Stimulated activated CD4-positive, alpha-beta T cell treated with anti-CD3 and anti-CD28 coated beads, TNF-alpha, amount 100 ng/mL, for 24 hours (primary cell): ENCODE results near the gene TEX55.
"Not testable (repeated sequence)": the region's sequence is repeated elsewhere in the genome, so short reads cannot be mapped to it uniquely, and the experiment has no call there.

Experiments used
- DNase-seq, 3 experiments: peaks; one replicate each; pipeline ENCODE4 v3.0.0-alpha.2; 2020; ENCODE audit warnings: low read depth in 3 of 3

TEX55 gene

DNA sequence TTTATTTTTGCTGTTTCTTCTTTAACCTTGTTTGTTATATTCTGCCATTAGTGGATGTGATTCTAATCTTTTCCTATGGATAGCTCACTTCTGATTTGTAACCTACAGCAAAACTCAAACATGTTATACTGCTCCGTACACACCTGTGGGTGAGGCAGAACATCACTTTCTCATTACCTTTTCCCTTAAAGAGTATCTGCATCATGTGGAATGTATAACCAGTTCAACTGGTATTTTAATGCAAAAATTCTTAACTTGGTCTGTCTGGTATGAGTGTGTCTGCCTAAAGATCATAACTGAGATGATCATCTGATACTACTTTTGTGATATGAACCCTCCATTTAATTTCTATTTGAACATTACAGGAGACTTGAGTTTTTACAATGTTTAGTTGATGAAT, 14.4 kb downstream of the TEX55 start:
- no peak for DNase-seq

DNA sequence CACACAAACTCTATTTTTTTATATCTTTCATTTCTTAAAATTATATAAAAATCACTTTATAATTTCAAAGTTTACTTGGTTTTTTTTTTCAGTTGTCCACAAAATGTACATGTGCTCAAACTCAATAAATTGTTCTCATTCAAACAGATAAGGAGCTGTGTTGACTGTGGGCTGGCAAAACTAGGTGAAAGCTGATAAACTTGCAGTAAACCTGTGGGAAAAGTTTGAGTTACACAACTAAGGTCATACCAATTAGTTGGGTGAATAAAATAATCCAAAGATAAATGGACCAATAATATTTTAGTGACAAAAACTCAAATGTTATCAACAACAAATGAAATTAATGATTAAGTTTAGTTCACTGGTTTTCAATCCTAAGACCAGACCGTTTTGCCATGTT, 14.8 kb downstream of the TEX55 start:
- no peak for DNase-seq

DNA sequence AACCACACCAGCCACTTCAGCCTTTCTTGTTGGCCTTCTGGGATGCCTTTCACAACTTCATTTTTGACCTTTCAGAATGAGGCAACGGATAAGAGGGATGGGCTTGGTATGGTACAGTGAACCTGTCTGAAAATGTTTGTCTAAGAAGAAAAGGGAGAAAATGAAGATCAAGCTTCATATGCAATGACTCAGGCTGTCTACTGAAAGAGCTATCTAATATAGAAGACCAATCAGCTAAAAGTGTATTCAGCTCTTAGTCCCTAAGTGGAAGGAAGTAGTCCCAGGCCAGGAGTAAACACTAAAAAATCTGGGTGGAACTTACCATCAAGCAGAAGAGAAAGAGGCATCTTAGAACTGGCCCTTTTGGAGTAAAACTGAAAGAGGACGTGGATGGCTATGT, 15.3 kb downstream of the TEX55 start:
- no peak for DNase-seq

DNA sequence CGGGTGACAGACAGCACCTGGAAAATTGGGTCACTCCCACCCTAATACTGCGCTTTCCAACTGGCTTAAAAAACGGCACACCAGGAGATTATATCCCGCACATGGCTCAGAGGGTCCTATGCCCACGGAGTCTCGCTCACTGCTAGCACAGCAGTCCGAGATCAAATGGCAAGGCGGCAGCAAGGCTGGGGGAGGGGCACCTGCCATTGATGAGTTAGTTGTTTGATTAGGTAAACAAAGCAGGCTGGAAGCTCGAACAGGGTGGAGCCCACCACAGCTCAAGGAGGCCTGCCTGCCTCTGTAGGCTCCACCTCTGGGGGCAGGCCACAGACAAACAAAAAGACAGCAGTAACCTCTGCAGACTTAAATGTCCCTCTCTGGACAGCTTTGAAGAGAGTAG, 18.8 kb downstream of the TEX55 start:
- not testable (repeated sequence) for DNase-seq

DNA sequence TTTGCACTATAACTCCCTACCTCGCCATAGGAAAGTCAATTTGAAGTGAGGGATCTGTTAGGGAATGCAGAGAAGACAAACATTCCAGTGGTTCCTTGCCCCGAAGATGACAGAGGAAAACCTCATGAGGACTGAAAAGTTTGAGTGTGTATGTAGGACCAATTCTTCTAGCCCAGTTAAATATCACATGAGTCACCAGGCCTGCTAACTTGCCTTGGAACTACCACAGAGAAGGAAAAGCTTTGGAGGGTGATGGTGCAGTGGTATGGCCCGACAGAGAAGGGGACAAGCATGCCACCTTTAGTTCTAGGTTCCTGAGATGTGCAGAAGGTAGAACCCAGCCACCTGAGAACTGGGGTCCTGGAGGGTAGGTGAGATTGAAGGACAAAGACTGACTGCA, 24.9 kb downstream of the TEX55 start:
- no peak for DNase-seq

DNA sequence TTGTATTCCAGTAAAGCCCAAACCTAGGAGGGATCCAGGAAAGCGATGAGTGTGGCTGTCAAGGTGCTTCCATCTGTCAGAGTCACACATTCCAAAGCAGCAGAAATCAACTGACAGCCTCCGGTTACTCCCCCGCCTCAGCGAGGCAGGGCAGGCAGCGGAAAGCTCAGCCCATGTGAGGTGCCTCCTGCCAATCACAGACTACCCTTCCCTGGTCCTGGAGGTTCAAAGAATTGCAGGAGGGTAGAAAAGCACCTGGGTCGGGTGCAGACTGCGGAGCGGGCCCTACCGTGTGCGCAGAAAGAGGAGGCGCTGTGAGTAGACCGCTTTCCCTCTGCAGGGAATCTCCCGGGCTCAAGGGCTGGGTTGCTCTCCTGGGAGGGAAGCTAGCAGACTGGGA, 27.4 kb downstream of the TEX55 start, which contains the start of gene UPK1B:
Gene UPK1B (plus strand): TSS at position 274 of the 400 bp plus-strand sequence. CDS start 13,144 bp downstream, outside the sequence.
- DNase-seq: no peak

DNA sequence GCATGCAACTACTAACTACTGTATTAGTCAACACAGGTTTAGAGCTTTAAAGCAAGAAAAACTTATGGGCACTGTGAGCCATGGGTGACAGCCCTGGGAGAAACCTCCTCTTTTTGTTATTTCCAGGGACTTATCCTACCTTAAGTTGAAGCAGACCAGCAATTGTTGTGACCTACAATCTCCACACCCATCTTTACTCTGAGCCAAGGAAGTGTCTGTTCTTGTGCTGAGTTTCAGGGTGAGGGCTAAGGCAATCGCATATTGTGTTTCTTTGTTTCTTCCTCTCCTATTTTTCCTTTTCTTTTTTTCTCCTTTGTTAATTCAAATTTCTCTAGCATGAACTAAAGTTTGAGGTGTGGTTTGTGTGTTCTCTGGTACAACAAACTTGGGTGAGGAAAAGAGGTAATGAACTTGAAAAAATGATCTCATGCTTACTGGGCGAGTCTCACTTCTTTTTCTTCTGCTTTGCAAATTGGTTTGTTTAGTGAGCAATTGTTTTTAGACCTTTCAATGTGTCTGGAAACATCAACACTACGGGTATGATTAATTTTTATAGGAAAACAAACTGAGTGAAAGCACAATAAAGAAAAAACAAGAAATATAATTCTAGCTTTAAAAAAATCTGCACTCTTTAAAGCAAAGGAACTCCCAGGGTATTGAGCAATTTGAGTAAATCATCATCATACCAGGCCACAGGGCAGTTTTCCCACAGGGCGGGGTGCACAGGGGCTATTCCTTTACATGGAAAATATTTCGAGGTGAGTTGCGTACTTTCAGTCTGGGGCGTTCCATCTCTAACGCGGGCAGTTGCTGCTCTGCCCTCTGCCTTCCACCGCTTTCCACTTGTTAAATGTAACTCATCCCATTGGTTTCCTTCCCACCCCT, 30.1 kb downstream of the TEX55 start:
- DNase-seq: no peak

DNA sequence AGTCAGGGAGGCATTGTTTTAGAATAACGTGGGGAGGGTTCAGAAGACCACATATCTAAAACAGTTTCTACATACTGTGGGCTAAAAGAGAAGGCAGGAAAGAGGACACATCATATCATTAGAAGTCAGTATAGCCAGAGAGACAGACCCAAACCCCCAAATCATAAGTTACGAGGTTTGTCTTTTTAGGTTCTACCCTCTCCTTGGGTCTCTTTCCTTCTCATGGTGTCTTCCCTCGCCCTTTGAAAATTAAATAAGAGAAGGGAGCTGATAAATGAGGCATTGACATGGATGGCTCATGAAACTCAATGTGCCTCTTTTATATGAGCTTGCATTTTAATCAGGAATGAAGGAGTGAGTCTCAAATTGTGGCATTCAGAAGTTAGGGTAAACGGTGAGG, 30.8 kb downstream of the TEX55 start:
- DNase-seq: no peak

DNA sequence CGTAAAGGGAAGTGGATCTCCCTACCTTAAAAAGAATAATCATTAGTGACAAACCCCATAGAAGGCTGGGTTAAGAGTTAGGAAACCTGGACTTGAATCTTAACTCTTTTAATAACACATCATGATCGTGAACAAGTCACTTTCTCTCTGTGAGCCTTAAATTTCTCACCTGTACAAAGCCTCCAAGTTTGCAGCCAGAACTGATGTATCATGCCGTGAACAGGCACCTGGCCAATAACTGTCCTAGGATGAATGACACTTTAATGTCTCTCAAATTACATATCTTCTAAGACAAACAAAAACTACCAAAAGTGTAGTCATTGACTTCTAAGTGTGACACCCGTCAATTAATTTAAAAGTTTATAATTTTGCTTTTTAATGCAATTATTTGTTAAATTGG, 31.4 kb downstream of the TEX55 start:
- DNase-seq: no peak

DNA sequence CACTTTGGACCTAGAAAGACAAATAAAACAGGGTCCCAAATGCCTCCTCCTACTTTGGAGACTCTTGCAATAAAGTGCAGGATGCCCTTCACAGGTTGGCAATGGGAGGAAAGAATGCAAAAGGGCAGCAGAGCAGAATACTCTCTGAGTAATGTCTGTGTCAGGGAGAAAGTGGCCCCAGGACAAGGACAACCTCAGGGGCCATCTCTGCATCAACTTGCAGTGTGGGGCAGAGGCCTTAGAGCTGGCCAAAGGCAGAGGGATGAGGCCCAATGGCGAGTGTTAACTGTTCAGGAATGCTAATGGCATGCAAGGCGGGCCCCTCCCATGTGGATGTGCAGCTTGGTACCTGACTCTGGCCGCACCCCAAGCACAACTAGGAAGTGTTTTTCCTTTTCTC, 35.8 kb downstream of the TEX55 start:
- no peak for DNase-seq

DNA sequence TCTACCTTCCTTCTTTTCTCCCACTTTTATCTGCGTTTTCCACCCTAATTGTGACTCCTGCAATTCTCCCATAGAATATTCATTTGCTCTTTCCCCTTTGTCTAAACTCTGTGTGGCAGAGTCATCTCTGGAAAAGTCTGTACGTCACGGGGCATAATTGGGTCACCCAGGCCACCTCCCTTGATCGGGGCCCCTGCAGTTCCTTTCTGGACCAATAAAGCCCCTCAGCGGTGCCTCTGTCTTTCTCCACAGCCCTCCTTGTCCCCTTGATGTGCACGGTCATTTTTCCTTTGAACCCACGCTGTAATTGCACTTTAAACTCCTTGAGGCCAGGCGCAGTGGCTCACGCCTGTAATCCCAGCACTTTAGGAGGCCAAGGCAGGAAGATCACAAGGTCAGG, 38.1 kb downstream of the TEX55 start:
- no peak for DNase-seq

DNA sequence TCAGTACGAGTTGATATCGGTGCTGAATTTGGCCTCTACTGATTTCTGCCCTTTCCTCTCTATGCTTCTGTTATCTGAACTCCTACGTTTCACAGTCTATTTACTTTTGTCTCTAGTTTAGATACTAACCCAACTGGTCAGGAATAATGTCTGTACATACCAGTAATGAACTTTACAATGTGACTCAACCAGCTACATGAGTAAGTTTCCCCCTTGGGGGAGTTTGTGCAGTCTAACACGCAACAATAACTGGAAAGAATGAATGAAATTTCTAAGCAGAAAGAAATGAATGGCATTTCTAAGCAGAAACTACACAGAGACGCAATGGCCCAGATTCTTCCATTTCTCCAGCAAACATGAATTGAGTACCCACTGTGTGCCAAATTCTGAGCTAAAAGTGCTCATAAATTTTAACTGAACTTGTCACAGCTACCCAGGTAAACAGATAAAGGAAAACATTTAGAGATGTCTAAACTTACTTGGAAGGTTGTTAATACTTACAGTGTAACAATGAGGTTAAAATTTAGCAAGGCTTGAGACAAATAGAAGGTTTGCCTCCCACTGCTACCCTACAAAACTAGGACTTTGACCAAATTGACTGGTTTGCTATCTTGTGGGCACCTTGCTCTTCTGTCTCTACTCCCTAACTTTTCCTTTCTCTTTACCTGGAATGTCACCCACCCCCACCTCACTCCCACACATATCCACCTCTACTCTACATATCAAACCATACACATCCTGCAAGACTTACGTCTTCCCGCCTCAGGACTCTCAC, 39.0 kb downstream of the TEX55 start:
- DNase-seq: no peak

DNA sequence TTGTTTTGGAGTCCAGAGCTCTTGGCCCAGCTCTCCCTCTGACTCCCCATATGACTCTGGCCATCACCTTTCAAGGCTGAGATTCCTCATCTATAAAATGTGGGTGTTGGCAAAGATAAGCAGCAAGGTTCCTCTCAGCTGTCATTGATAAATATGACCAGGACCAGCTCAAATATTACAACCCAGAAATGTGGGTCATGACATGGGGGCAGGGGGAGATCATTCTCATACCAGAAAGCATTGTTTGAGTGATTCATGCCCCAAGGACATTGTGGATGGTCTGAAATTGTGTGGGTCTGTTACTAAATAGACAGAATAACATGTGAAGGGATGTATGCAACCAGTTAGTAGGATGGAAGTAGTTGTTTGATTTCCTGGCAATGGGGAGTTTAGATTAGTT, 41.3 kb downstream of the TEX55 start:
- no peak for DNase-seq

DNA sequence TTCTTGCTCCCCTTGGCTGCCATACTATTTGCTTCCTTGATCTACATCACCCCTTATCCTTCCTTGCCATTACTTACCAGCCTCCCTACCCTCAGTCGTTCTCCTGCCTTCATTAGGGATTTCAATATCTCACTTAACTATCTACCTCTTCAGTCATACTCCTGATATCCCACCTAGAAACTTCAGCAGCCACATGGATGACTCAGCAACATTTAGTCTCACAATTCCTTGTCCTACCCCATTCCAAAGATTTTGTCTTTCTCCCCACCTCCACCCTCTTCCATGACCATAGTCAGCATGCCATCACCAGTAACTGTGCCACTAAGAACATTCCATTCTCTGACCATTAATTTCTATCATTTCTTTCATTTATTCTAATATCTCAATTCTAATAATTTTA, 45.8 kb downstream of the TEX55 start:
- no peak for DNase-seq

DNA sequence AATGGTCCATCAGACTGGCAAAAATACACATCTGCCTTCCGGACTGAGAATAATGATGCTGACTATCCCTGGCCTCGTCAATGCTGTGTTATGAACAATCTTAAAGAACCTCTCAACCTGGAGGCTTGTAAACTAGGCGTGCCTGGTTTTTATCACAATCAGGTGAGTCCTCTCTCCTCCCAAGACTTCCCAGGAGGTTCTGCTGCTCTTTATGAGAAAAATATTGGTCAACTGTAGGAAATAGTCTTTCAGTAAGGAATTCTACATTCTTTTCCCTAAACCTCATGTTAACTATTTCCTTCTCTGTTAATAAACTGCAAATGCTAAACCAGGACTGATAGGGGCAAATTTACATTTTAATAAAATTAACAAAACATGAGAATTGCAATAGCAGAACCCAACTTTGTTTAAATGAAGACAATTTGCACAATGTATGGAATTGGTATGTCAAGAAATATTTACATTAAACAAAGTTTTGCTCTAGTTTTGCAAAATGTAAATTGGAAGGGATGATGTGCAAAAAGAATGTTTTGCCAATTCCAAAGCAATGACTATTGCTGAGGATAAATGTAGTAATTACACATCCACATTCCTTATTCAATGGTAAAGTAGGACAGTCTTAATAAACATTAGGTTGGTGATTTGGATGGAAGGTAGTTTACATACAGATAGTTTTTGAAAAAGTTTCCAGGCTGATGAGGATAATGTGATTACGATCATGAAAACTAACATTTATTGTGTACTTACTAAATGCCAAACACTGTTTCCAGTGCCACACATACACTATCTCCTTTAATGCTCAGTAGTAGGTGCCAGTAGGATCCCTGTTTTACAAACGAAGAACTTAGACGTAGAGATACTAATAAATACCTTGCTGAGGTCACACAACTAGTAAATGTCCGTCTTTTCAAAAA, 48.5 kb downstream of the TEX55 start:
- no peak for DNase-seq

DNA sequence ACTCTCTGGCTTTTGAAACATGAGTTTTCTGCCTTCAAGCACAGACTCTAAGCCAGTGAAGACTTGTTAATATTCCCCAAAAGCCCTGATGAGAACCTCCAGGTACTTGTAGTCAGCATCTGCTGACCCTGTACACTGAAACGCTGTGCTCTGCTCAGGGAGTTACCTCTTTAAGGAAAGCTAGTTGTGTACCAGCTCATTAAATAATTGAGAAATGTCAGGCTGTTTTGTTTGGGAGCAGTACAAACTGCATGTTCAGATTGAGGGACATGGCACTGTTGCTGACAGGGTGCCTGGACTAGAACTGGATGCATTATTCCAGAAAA, 49.1 kb downstream of the TEX55 start:
- DNase-seq: no peak

DNA sequence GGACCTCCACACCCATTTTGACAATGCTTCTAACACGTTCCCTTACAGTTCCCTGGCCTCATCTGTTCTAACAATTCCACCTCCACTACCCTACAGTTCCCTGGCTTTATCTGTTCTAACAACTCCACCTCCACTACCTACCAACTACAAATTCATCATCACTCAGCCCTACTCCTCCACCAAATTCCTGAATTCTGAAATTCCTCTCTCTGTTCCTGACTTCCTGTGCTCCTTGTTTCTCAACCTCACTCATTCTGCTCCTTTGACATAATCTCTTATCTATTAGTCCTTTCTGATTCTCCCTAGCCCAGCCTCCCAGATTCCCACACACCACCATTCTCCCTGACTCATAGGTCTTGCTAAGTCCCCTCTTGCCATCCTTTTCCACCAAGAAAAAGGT, 49.9 kb downstream of the TEX55 start:
- DNase-seq: no peak
